ENCODE measurements around the gene TRPM5. TPM values are rescaled to one million over a fixed set of nuclear protein-coding genes. Genes with fewer than 3 reads are reported as not detected.
A peak's percentile ranks its signal among the peaks of the same experiment; 100 is the strongest.

Gene TRPM5
- total and polyA plus RNA-seq, 9 of the 15 experiments (the other 6 are each of a cell fraction or from before 2014, with no cell fraction given): not detected

- TF ChIP-seq ADNP (tag; IDR thresholded peaks at IDR 0.05): no peak
- TF ChIP-seq HLTF (IDR thresholded peaks at IDR 0.05): peak; percentile 76; the same call in 1 of the 2 replicates
- peak; percentile 42; the same call in 1 of the 2 replicates for TF ChIP-seq NKRF (IDR thresholded peaks at IDR 0.05; ENCODE audit: borderline replicate concordance)
- TF ChIP-seq NRF1 (conservative IDR thresholded peaks at IDR 0.05 in 1 of 2, IDR thresholded peaks at IDR 0.05 in 1 of 2): no peak
- no peak for TF ChIP-seq TAF15 (IDR thresholded peaks at IDR 0.05; ENCODE audit: low read depth, low read length)
- TF ChIP-seq, protein P1, sequence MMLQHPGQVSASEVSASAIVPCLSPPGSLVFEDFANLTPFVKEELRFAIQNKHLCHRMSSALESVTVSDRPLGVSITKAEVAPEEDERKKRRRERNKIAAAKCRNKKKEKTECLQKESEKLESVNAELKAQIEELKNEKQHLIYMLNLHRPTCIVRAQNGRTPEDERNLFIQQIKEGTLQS (IDR thresholded peaks at IDR 0.05): no peak
- TF ChIP-seq, protein P1 (CRISPR knock-in tag; conservative IDR thresholded peaks at IDR 0.05): no peak
- 0 out of 4 replicates have a peak, but pooled peaks of 1 of the 2 experiments have one; percentile 21 for TF ChIP-seq CSDE1 (IDR thresholded peaks at IDR 0.05)
- peak; percentile 90 for TF ChIP-seq THRAP3 (IDR thresholded peaks at IDR 0.05; ENCODE audit: borderline replicate concordance)
Measured at GRCh38 chr11:2428322-2428795, 16.0 kb downstream of the TRPM5 start (continued).

Measured in K562 (cell line).